GM12878 (cell line): ENCODE results near the gene PLEKHM2. TPM values are rescaled to one million over a fixed set of nuclear protein-coding genes. Genes with fewer than 3 reads are reported as not detected.

Experiments used
- ATAC-seq: fragments of 200-7000 bp; cut with Tn5 transposase; 3 replicates; pipeline ENCODE4 v1.9.1; 2020; ENCODE audit warnings: mild to moderate bottlenecking, moderate library complexity
- BruUV-seq: library from RNA; stranded (reverse); fragments of 400-500 nt; replicated peaks from 2 replicates; lab custom pipeline; 2021; lab: Mats Ljungman, UMichigan
- CTCF ChIA-PET: fragments of 300-600 bp; sonication (Branson Sonifier 250); formaldehyde crosslinking; extraction: SDS; loops from one replicate; lab custom pipeline; 2021; ENCODE audit warnings: inconsistent platforms; lab: Yijun Ruan, JAX
- POLR2A ChIA-PET: fragments of 350-600 bp; formaldehyde crosslinking; extraction: SDS; loops from one replicate; lab custom pipeline; 2021; ENCODE audit warnings: inconsistent platforms; lab: Charles Lee
- RAD21 ChIA-PET: fragments of 300-600 bp; sonication (Branson Sonifier 250); formaldehyde crosslinking; loops from one replicate; lab custom pipeline; 2023; ENCODE audit warnings: antibody characterized with exemption; ENCODE audit not compliant: unreplicated experiment; lab: Charles Lee
- SMC1A ChIA-PET: fragments of 300-600 bp; sonication (Branson Sonifier 250); formaldehyde crosslinking; loops from one replicate; lab custom pipeline; 2023; ENCODE audit not compliant: unreplicated experiment, uncharacterized antibody; lab: Charles Lee
- DNase-seq: peaks from one replicate; pipeline ENCODE4 v3.0.0-alpha.2; 2011; ENCODE audit warnings: low read depth, low spot score
- FAIRE-seq: peaks from 3 replicates; lab custom pipeline; 2011; peaks lifted over from hg19 to GRCh38; lab: Jason Lieb, UNC
- H2AFZ ChIP-seq: 2 replicates; pipeline ENCODE4 v1.6.0; 2011; ENCODE audit warnings: low read depth, low read length, control low read depth; ENCODE audit not compliant: control insufficient read depth
- H3K27ac ChIP-seq: 2 replicates; pipeline ENCODE4 v1.5.1; 2011; ENCODE audit warnings: control low read depth; ENCODE audit not compliant: control insufficient read depth, insufficient read depth
- H3K27me3 ChIP-seq, 2 experiments: replicated peaks in 1 of 2; 2 replicates each; pipeline versions ENCODE4 v1.6.0 to v1.6.1; 2011; ENCODE audit warnings: low read length in 1 of 2; ENCODE audit not compliant: control insufficient read depth in 2 of 2, insufficient read depth in 2 of 2
- H3K36me3 ChIP-seq, 2 experiments: 2 replicates each; pipeline ENCODE4 v1.5.1; 2011; ENCODE audit warnings: low read length in 1 of 2; ENCODE audit not compliant: control insufficient read depth in 2 of 2, insufficient read depth in 2 of 2
- H3K4me1 ChIP-seq: 2 replicates; pipeline ENCODE4 v1.6.1; 2011; ENCODE audit warnings: mild to moderate bottlenecking, low read length, moderate library complexity, mixed read lengths; ENCODE audit not compliant: control insufficient read depth, insufficient read depth
- H3K4me2 ChIP-seq: 2 replicates; pipeline ENCODE4 v1.6.0; 2011; ENCODE audit warnings: control low read depth; ENCODE audit not compliant: control insufficient read depth, insufficient read depth
- H3K4me3 ChIP-seq: fragments of 200-600 bp; sonication (generic); 2 replicates; pipeline ENCODE4 v1.5.1; 2016
- H3K79me2 ChIP-seq: 2 replicates; pipeline ENCODE4 v1.6.0; 2011; ENCODE audit warnings: low read length; ENCODE audit not compliant: control insufficient read depth, insufficient read depth
- H3K9ac ChIP-seq: 2 replicates; pipeline ENCODE4 v1.8.0; 2011; ENCODE audit warnings: low read length, control low read depth, mixed read lengths; ENCODE audit not compliant: control insufficient read depth, insufficient read depth
- H3K9me3 ChIP-seq: replicated peaks from 3 replicates; pipeline ENCODE4 v1.5.1; 2011; ENCODE audit warnings: mild to moderate bottlenecking, low read length; ENCODE audit not compliant: control insufficient read depth, insufficient read depth
- H4K20me1 ChIP-seq: 2 replicates; pipeline ENCODE4 v1.6.0; 2011; ENCODE audit not compliant: control insufficient read depth, insufficient read depth
- BCL3 ChIP-seq: IDR thresholded peaks from 2 replicates; pipeline ENCODE4 v1.6.1; 2011; ENCODE audit warnings: borderline replicate concordance, low read depth, mild to moderate bottlenecking, moderate library complexity, low read length; ENCODE audit not compliant: insufficient read depth, poor library complexity, severe bottlenecking
- CHD2 ChIP-seq: IDR thresholded peaks from 2 replicates; pipeline ENCODE4 v1.6.1; 2011; ENCODE audit warnings: low read depth, low read length, improper control_type of control experiment, borderline replicate concordance
- E2F4 ChIP-seq: IDR thresholded peaks from 2 replicates; pipeline ENCODE4 v1.6.1; 2012; ENCODE audit warnings: low read depth, low read length, improper control_type of control experiment
- ETV6 ChIP-seq, 2 experiments: fragments of 450-650 bp in 1 of 2; IDR thresholded peaks in 1 of 2; conservative IDR thresholded peaks in 1 of 2; 2 replicates each; pipeline ENCODE4 v1.6.1; 2014; ENCODE audit warnings: antibody characterized with exemption in 1 of 2, borderline replicate concordance in 1 of 2, low read depth in 1 of 2, mild to moderate bottlenecking in 1 of 2, moderate library complexity in 1 of 2
- JUND ChIP-seq: IDR thresholded peaks from 2 replicates; pipeline ENCODE4 v1.6.1; 2012; ENCODE audit warnings: low read depth, mild to moderate bottlenecking, low read length, improper control_type of control experiment, moderate library complexity
- KAT2A ChIP-seq: conservative IDR thresholded peaks from 2 replicates; pipeline ENCODE4 v1.6.1; 2011; ENCODE audit warnings: low read depth, low read length; ENCODE audit not compliant: control insufficient read depth
- KDM1A ChIP-seq: fragments of 200-600 bp; sonication (generic); IDR thresholded peaks from 2 replicates; pipeline ENCODE4 v1.6.1; 2016; ENCODE audit warnings: borderline replicate concordance
- LARP7 ChIP-seq: fragments of 450-650 bp; IDR thresholded peaks from 2 replicates; pipeline ENCODE4 v1.6.1; 2017; ENCODE audit warnings: mild to moderate bottlenecking
- MTA2 ChIP-seq: fragments of 450-650 bp; IDR thresholded peaks from 2 replicates; pipeline ENCODE4 v1.6.1; 2016; ENCODE audit warnings: low read depth, mild to moderate bottlenecking, moderate library complexity
- NFIC ChIP-seq: IDR thresholded peaks from 2 replicates; pipeline ENCODE4 v1.6.1; 2012; ENCODE audit warnings: low read depth, mild to moderate bottlenecking, inconsistent platforms, low read length, moderate library complexity
- NFYA ChIP-seq: IDR thresholded peaks from 2 replicates; pipeline ENCODE4 v1.6.1; 2011; ENCODE audit warnings: low read depth, mild to moderate bottlenecking, low read length, improper control_type of control experiment, borderline replicate concordance
- NKRF ChIP-seq: fragments of 450-650 bp; conservative IDR thresholded peaks from 2 replicates; pipeline ENCODE4 v1.6.1; 2017; ENCODE audit warnings: mild to moderate bottlenecking, moderate library complexity
- PAX8 ChIP-seq: fragments of 450-650 bp; IDR thresholded peaks from 2 replicates; pipeline ENCODE4 v1.6.1; 2017; ENCODE audit warnings: mild to moderate bottlenecking, moderate library complexity
- RBBP5 ChIP-seq: fragments of 200-600 bp; sonication (generic); conservative IDR thresholded peaks from 2 replicates; pipeline ENCODE4 v1.6.1; 2016
- RELA ChIP-seq: fragments of 450-650 bp; IDR thresholded peaks from 2 replicates; pipeline ENCODE4 v1.8.0; 2014; ENCODE audit warnings: borderline replicate concordance; ENCODE audit not compliant: partially characterized antibody
- ZNF274 ChIP-seq: IDR thresholded peaks from one replicate; pipeline ENCODE4 v1.8.0; 2011; ENCODE audit not compliant: insufficient read length, insufficient read depth
- ZZZ3 ChIP-seq: IDR thresholded peaks from 2 replicates; pipeline ENCODE4 v1.6.1; 2011; ENCODE audit warnings: low read depth; ENCODE audit not compliant: control insufficient read depth, insufficient read length
- WGBS: methylation state at CpG from one replicate; pipeline ENCODE4 v1.1.6; 2016; ENCODE audit warnings: low lambda C conversion rate; ENCODE audit not compliant: insufficient replicate concordance, insufficient coverage; ENCODE audit errors: missing lambda C conversion rate; 5-methylcytosine and 5-hydroxymethylcytosine counted together
- in situ Hi-C: fragments of 300-500 bp; cut with MboI; formaldehyde crosslinking; loops from 9 replicates; pipeline ENCODE4 v1.14.3; 2018; ENCODE audit warnings: mixed read lengths
- intact Hi-C: fragments of 100-400 bp; cut with micrococcal nuclease; formaldehyde crosslinking; loops from one replicate; pipeline ENCODE4 v1.14.2; 2022; ENCODE audit not compliant: unreplicated experiment
- polyA plus RNA-seq, 11 experiments: library from polyadenylated mRNA; depleted of rRNA in 4 of 11; unstranded in 6 of 11; stranded (reverse) in 5 of 11; fragments of >200 nt; fragmentation: Nextera tagmentation in 4 of 11; fragmentation: Illumina TruSeq in 1 of 11; extraction: Ambion mirVana in 4 of 11; extraction: Trizol in 1 of 11; gene quantifications; 1 replicate in 1 of 11; 2 replicates in 10 of 11; pipeline versions ENCODE4 v1.2.1 to v1.2.3, GENCODE V29; 2011 to 2016; ENCODE audit warnings: inconsistent platforms in 2 of 11, missing spikeins in 2 of 11, low read depth in 1 of 11
- total RNA-seq, 4 experiments: library from RNA; depleted of rRNA in 3 of 4; stranded (reverse); fragments of >200 nt in 3 of 4; fragmentation: Illumina TruSeq in 1 of 4; extraction: Trizol in 1 of 4; gene quantifications; 2 replicates each; pipeline versions ENCODE4 v1.2.1 to v1.2.3, GENCODE V29; 2013 to 2021

The PLEKHM2 gene
- total and polyA plus RNA-seq, 10 of the 15 experiments (the other 5 are each of a cell fraction or from before 2014, with no cell fraction given), result 0.37 to 55.2 (median 19.3) TPM

GRCh38 chr1:15768388-15768787 lies 84.3 kb downstream of the PLEKHM2 start:
- DNase-seq (no peak), ATAC-seq (no peak), FAIRE-seq (no peak)
- 72% methylated on average over 7 of the region's 7 CpGs for WGBS
- intact Hi-C loops, result no loop called here
- no peaks in the 10 kb centered on the region for H4K20me1 ChIP-seq
- H3K79me2 ChIP-seq, result no peaks in the 10 kb centered on the region
- no peak overlapping the region for H3K4me2 ChIP-seq
- no peaks in the 10 kb centered on the region; a peak in 1 of 4 replicates for H3K27me3 ChIP-seq
- no peak overlapping the region for H3K4me3 ChIP-seq
- ChIA-PET POLR2A (no interaction called here), SMC1A (interaction anchor here (1.3 kb wide), 1 partner anchor 16 kb away, joined by 3 read pairs; no protein-coding TSS in a partner anchor), CTCF (no interaction called here), RAD21 (no interaction called here)
- H3K36me3 ChIP-seq, result no peaks in the 10 kb centered on the region
- TF ChIP-seq CHD2 (no peak), NFYA (no peak), KDM1A (no peak), MTA2 (no peak), E2F4 (no peak), LARP7 (no peak), BCL3 (no peak), RBBP5 (no peak), ETV6 (conservative IDR thresholded peaks at IDR 0.05 in 1 of 2, IDR thresholded peaks at IDR 0.05 in 1 of 2; ENCODE audit: borderline replicate concordance in 1 of 2, low read depth in 1 of 2) (no peak), NFIC (no peak), KAT2A (no peak), ZZZ3 (no peak), JUND (no peak), PAX8 (no peak), ZNF274 (no peak), RELA (no peak), NKRF (no peak)
- no peak overlapping the region for H3K27ac ChIP-seq
- in situ Hi-C loops, result no loop called here
- no peaks in the 10 kb centered on the region for H3K9me3 ChIP-seq
- BruUV-seq, result no TSS peak
- H2AFZ ChIP-seq, result no peak overlapping the region
- no peak overlapping the region for H3K9ac ChIP-seq
- H3K4me1 ChIP-seq, result no peaks in the 10 kb centered on the region
